ENCODE results near the gene LRRC71. TPM values are rescaled to one million over a fixed set of nuclear protein-coding genes. Genes with fewer than 3 reads are reported as not detected.

LRRC71 gene
- total RNA-seq (2022): not detected in 2 replicates
- Bru-seq, nascent RNA: not detected
- BruChase-seq, experiment 1, labeled RNA remaining after a 6-hour chase: percentile 19 among the genes with signal in this experiment
- BruChase-seq, experiment 2, labeled RNA remaining after a 2-hour chase: percentile 16 among the genes with signal in this experiment
- long read RNA-seq: 0 reads

DNA sequence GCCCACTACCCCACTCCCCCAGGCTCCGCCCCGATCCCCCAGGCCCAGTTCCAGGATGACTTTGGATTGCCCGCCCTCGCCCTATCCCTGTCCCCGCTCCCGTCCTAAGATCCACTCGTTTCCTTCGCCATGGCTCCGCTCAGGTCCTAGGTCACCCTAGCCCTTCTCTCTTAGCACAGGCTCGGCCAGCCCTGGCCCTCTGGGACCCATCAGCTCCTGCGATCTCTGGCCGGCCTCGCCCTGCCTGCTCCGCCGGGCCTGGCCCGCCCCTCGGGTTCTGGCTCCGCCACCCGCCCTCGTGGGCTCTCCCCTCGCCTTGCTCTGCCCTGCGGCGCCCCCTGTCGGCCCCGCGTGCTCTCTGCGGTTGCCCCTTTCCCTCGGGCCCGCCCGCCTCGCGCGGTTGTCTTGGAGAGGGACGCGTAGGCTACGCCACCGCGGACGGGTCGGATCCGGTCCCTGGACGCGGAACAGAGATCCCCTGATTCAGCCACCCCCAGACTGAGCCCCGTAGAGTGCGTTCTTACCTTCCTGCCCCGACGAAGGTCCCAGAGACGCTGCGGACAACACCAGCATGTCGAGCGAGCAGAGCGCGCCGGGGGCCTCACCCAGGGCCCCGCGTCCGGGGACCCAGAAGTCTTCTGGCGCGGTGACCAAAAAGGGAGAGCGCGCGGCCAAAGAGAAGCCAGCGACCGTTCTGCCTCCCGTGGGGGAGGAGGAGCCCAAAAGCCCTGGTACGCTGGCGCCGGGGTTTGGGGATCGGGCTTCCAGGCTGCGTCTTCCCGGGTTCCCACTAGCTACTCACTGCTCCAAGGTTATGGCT is at the start of gene LRRC71:
Gene LRRC71 (plus strand): TSS at position 400 of the 820 bp plus-strand sequence. CDS start 172 bp downstream, at position 572.
- peak; percentile 86 for TF ChIP-seq CTCF (IDR thresholded peaks at IDR 0.05; ENCODE audit: unreplicated experiment)
- Mint-ChIP-seq H3K36me3 (ENCODE audit: insufficient read depth, unreplicated experiment) (peaks cover 4% of the 10 kb centered on the region), H3K4me3 (ENCODE audit: unreplicated experiment) (no peak within 1 kb of the TSS), H3K9me3 (ENCODE audit: unreplicated experiment) (no peaks in the 10 kb centered on the region), H3K27me3 (ENCODE audit: insufficient read depth, unreplicated experiment) (peaks cover 37% of the 10 kb centered on the region), H3K27ac (ENCODE audit: low read depth, unreplicated experiment) (no peak within 1 kb of the TSS), H3K4me1 (ENCODE audit: insufficient read depth, unreplicated experiment) (peaks cover 20% of the 10 kb centered on the region)
- ChIA-PET CTCF (interaction anchor here (0.5 to 13.9 kb wide), 6 partner anchors 7 to 214 kb away, joined by 3 to 363 read pairs (median 4); partner anchors contain the start of genes NTRK1 and PEAR1), POLR2A (no interaction called here)
- intact Hi-C loops (cut with micrococcal nuclease): loop anchor here (10.0 kb wide), 1 partner anchor 154 kb away; no protein-coding TSS in a partner anchor
- BruUV-seq (replicated peaks): no TSS peak
- peak; percentile 69 for DNase-seq (ENCODE audit: unreplicated experiment)

- ChIA-PET POLR2A (no interaction called here), CTCF (interaction anchor here (0.7 to 12.4 kb wide), 4 partner anchors 14 to 212 kb away, joined by 3 to 114 read pairs (median 14); partner anchors contain the start of genes NTRK1 and PEAR1)
- no peak for TF ChIP-seq CTCF (IDR thresholded peaks at IDR 0.05; ENCODE audit: unreplicated experiment)
- Mint-ChIP-seq H3K27ac (ENCODE audit: low read depth, unreplicated experiment) (no peak overlapping the region), H3K4me3 (ENCODE audit: unreplicated experiment) (no peak overlapping the region), H3K36me3 (ENCODE audit: insufficient read depth, unreplicated experiment) (no peaks in the 10 kb centered on the region), H3K4me1 (ENCODE audit: insufficient read depth, unreplicated experiment) (peaks cover 16% of the 10 kb centered on the region), H3K27me3 (ENCODE audit: insufficient read depth, unreplicated experiment) (peaks cover 11% of the 10 kb centered on the region), H3K9me3 (ENCODE audit: unreplicated experiment) (no peaks in the 10 kb centered on the region)
- intact Hi-C loops (cut with micrococcal nuclease): no loop called here
- no TSS peak for BruUV-seq (replicated peaks)
- no peak for DNase-seq (ENCODE audit: unreplicated experiment)
These were observed 46.8 kb upstream of the LRRC71 start for GRCh38 chr1:156873659-156874058.

GRCh38 chr1:156874142-156874541 is 46.3 kb upstream of the LRRC71 start:
- no peaks in the 10 kb centered on the region for H3K36me3 Mint-ChIP-seq (ENCODE audit: insufficient read depth, unreplicated experiment)
- no TSS peak for BruUV-seq (replicated peaks)
- H3K9me3 Mint-ChIP-seq (ENCODE audit: unreplicated experiment): no peaks in the 10 kb centered on the region
- no peak for TF ChIP-seq CTCF (IDR thresholded peaks at IDR 0.05; ENCODE audit: unreplicated experiment)
- DNase-seq (ENCODE audit: unreplicated experiment): no peak
- ChIA-PET CTCF (interaction anchor here (0.6 to 12.4 kb wide), 6 partner anchors 14 to 213 kb away, joined by 3 to 114 read pairs (median 6); partner anchors contain the start of genes NTRK1 and PEAR1), POLR2A (interaction anchor here (0.7 kb wide), 1 partner anchor 71 kb away, joined by 5 read pairs; no protein-coding TSS in a partner anchor)
- intact Hi-C loops (cut with micrococcal nuclease): no loop called here
- no peak overlapping the region for H3K4me3 Mint-ChIP-seq (ENCODE audit: unreplicated experiment)
- no peak overlapping the region for H3K27ac Mint-ChIP-seq (ENCODE audit: low read depth, unreplicated experiment)
- peaks cover 16% of the 10 kb centered on the region for H3K4me1 Mint-ChIP-seq (ENCODE audit: insufficient read depth, unreplicated experiment)
- peaks cover 16% of the 10 kb centered on the region for H3K27me3 Mint-ChIP-seq (ENCODE audit: insufficient read depth, unreplicated experiment)
